Effector memory CD4-positive, alpha-beta T cell (primary cell): ENCODE data around the gene POLD3.
"Not testable (repeated sequence)": the region's sequence is repeated elsewhere in the genome, so short reads cannot be mapped to it uniquely, and the experiment has no call there.

ENCODE experiments used
- DNase-seq, 3 donors: peaks; one replicate each; pipeline ENCODE4 v3.0.0-alpha.2; 2020
- H3K27ac ChIP-seq: 2 replicates; pipeline ENCODE4 v1.7.0; 2013; ENCODE audit warnings: mild to moderate bottlenecking, low read length, moderate library complexity; ENCODE audit not compliant: insufficient read depth, poor library complexity, severe bottlenecking
- H3K27me3 ChIP-seq: replicated peaks from 2 replicates; pipeline ENCODE4 v1.7.0; 2013; ENCODE audit warnings: mild to moderate bottlenecking, low read length; ENCODE audit not compliant: insufficient read depth, control insufficient read depth, poor library complexity, severe bottlenecking
- H3K36me3 ChIP-seq: 2 replicates; pipeline ENCODE4 v1.7.0; 2013; ENCODE audit warnings: mild to moderate bottlenecking, low read length, moderate library complexity; ENCODE audit not compliant: control insufficient read depth, insufficient read depth
- H3K4me1 ChIP-seq: 2 replicates; pipeline ENCODE4 v1.7.0; 2013; ENCODE audit warnings: low read length, mild to moderate bottlenecking; ENCODE audit not compliant: control insufficient read depth, insufficient read depth, poor library complexity, severe bottlenecking
- H3K4me3 ChIP-seq: 2 replicates; pipeline ENCODE4 v1.7.0; 2013; ENCODE audit warnings: low read length, low read depth, mild to moderate bottlenecking; ENCODE audit not compliant: insufficient read depth, poor library complexity, severe bottlenecking
- H3K9me3 ChIP-seq: 2 replicates; pipeline ENCODE4 v1.7.0; 2013; ENCODE audit warnings: mild to moderate bottlenecking, low read length, moderate library complexity; ENCODE audit not compliant: control insufficient read depth

Gene POLD3

DNA sequence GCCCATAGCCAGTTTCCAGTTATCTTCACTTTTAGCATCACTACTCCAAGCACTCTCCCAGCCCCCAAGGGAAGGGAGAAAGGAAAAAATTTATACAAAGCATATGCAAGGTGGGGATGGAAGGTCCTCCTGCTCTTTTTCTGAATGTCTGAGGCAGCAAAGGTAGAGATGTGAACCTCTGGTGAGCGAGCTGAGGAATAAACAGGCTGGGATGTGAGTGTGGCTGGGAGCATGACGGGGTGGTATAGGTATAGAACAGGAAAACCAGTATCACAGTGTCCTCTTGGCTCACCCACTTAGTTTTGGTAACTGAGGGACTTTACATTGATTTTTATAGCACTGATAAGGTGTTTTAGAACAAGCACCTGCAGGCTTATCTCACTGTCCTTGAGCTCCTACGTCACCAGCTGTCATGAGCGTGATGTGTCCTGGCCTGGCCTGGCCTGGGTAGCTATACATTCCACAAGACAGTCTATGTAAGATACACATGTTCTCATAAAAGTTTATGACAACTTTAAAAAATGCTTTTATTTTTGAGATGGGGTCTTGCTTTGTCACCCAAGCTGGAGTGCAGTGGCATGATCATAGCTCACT, 10.3 kb upstream of the POLD3 start:
- no peak overlapping the region for H3K4me3 ChIP-seq
- H3K36me3 ChIP-seq, result no peaks in the 10 kb centered on the region
- no peaks in the 10 kb centered on the region for H3K4me1 ChIP-seq
- no peak for DNase-seq
- no peaks in the 10 kb centered on the region for H3K9me3 ChIP-seq
- H3K27ac ChIP-seq, result no peak overlapping the region
- H3K27me3 ChIP-seq, result no peaks in the 10 kb centered on the region

DNA sequence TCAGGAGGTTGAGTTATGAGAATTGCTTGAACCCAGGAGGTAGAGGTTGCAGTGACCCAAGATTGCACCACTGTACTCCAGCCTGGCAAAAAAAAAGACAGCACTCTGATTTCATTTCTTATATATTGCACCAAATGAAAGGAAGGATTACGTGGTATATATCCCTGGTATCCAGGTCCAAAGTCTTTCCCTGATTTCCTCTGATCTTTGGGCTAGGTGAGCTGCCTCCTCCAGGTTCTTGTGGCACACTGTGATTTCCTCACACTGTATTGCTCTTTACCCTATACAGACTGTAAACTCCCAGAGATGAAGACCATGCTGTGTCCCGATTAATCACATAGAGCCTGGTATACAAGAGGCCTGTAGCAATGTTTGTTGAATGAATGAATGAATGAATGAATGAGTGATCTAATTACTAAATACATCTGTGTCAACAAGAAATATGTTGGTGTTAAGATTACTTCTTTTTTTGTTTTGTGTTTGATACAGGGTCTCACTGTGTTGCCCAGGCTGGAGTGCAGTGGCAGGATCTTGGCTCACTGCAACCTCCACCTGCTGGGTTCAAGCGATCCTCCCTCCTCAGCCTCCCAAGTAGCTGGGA, 9.3 kb upstream of the POLD3 start:
- H3K27ac ChIP-seq, result no peak overlapping the region
- H3K9me3 ChIP-seq, result no peaks in the 10 kb centered on the region
- no peaks in the 10 kb centered on the region for H3K27me3 ChIP-seq
- H3K4me1 ChIP-seq, result no peaks in the 10 kb centered on the region
- H3K36me3 ChIP-seq, result no peaks in the 10 kb centered on the region
- no peak overlapping the region for H3K4me3 ChIP-seq
- DNase-seq, result no peak

- H3K9me3 ChIP-seq, DNase-seq, H3K27me3 ChIP-seq, H3K36me3 ChIP-seq, H3K4me1 ChIP-seq, H3K4me3 ChIP-seq, H3K27ac ChIP-seq: not testable (repeated sequence)
Observed at GRCh38 chr11:74590492-74590891, 1.9 kb upstream of the POLD3 start.

DNA sequence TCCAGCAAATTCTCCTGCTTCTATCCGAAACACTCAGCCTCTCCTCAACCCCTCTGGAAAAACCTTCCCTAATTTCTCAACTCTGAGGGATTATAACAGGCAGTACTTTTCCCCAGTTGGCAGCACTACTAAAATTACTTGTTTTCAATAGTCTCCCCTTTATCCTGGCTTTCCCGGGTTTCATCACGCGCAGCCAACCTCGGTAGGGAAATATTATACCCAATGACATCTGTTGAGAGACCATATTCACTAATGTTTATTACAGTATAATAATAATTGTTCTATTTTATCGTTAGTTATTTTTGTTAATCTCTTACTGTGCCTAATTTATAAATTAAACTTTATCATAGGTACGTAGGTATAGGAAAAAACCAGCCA, 330 bp upstream of the POLD3 start:
- peak overlapping the region; percentile 99 for H3K4me3 ChIP-seq
- H3K9me3 ChIP-seq, result no peaks in the 10 kb centered on the region
- peaks cover 6% of the 10 kb centered on the region for H3K4me1 ChIP-seq
- DNase-seq, result no peak
- no peaks in the 10 kb centered on the region for H3K27me3 ChIP-seq
- H3K27ac ChIP-seq, result peak overlapping the region; percentile 88
- peaks cover 3% of the 10 kb centered on the region for H3K36me3 ChIP-seq

- peaks cover 8% of the 10 kb centered on the region for H3K36me3 ChIP-seq
- H3K4me1 ChIP-seq, result peaks cover 6% of the 10 kb centered on the region
- peak overlapping the region; percentile 99 for H3K4me3 ChIP-seq
- no peaks in the 10 kb centered on the region for H3K27me3 ChIP-seq
- H3K9me3 ChIP-seq, result no peaks in the 10 kb centered on the region
- DNase-seq, result no peak
- peak overlapping the region; percentile 88 for H3K27ac ChIP-seq
Observed at GRCh38 chr11:74593463-74593862, 1.1 kb downstream of the POLD3 start.

GRCh38 chr11:74602637-74603556, 10.5 kb downstream of the POLD3 start:
- Histone ChIP-seq H3K27me3 (no peaks in the 10 kb centered on the region), H3K27ac (no peak overlapping the region), H3K36me3 (peaks cover 17% of the 10 kb centered on the region), H3K4me1 (no peaks in the 10 kb centered on the region), H3K4me3 (no peak overlapping the region), H3K9me3 (no peaks in the 10 kb centered on the region)
- DNase-seq, result no peak

GRCh38 chr11:74603845-74604244, 11.5 kb downstream of the POLD3 start:
- Histone ChIP-seq H3K27ac (no peak overlapping the region), H3K4me3 (no peak overlapping the region), H3K4me1 (no peaks in the 10 kb centered on the region), H3K36me3 (peaks cover 16% of the 10 kb centered on the region), H3K27me3 (no peaks in the 10 kb centered on the region), H3K9me3 (no peaks in the 10 kb centered on the region)
- DNase-seq, result no peak

GRCh38 chr11:74604311-74604710, 11.9 kb downstream of the POLD3 start:
- no peak overlapping the region for H3K27ac ChIP-seq
- no peaks in the 10 kb centered on the region for H3K27me3 ChIP-seq
- H3K36me3 ChIP-seq, result peaks cover 16% of the 10 kb centered on the region
- H3K4me1 ChIP-seq, result no peaks in the 10 kb centered on the region
- no peak overlapping the region for H3K4me3 ChIP-seq
- DNase-seq, result no peak
- H3K9me3 ChIP-seq, result no peaks in the 10 kb centered on the region

- no peaks in the 10 kb centered on the region for H3K27me3 ChIP-seq
- no peak overlapping the region for H3K4me3 ChIP-seq
- no peak overlapping the region for H3K27ac ChIP-seq
- no peaks in the 10 kb centered on the region for H3K4me1 ChIP-seq
- peaks cover 16% of the 10 kb centered on the region for H3K36me3 ChIP-seq
- H3K9me3 ChIP-seq, result no peaks in the 10 kb centered on the region
- DNase-seq, result no peak
Observed at GRCh38 chr11:74605403-74605802, 13.0 kb downstream of the POLD3 start.

- H3K27ac ChIP-seq, result no peak overlapping the region
- H3K36me3 ChIP-seq, result peaks cover 21% of the 10 kb centered on the region
- DNase-seq, result no peak
Observed at GRCh38 chr11:74608431-74608830, 16.0 kb downstream of the POLD3 start.

More at GRCh38 chr11:74608431-74608830, 16.0 kb downstream of the POLD3 start:
- H3K9me3 ChIP-seq, result no peaks in the 10 kb centered on the region
- no peak overlapping the region for H3K4me3 ChIP-seq
- no peaks in the 10 kb centered on the region for H3K4me1 ChIP-seq
- H3K27me3 ChIP-seq, result no peaks in the 10 kb centered on the region
